Keratinocyte (primary cell): ENCODE data around the gene AVPR1A. TPM values are rescaled to one million over a fixed set of nuclear protein-coding genes. Genes with fewer than 3 reads are reported as not detected.

Source experiments
- DNase-seq: peaks from one replicate; pipeline ENCODE4 v3.0.0-alpha.2; 2011; ENCODE audit warnings: low read depth, missing footprints, low spot score
- FAIRE-seq: peaks from 2 replicates; lab custom pipeline; 2011; peaks lifted over from hg19 to GRCh38; lab: Jason Lieb, UNC
- H2AFZ ChIP-seq: 2 replicates; pipeline ENCODE4 v1.6.0; 2012; ENCODE audit warnings: low read length, control low read depth, inconsistent platforms; ENCODE audit not compliant: control insufficient read depth
- H3K27ac ChIP-seq: 2 replicates; pipeline ENCODE4 v1.5.1; 2011; ENCODE audit warnings: low read length; ENCODE audit not compliant: control insufficient read depth, insufficient read depth
- H3K27me3 ChIP-seq: 3 replicates; pipeline ENCODE4 v1.6.0; 2011; ENCODE audit warnings: low read length; ENCODE audit not compliant: control insufficient read depth, insufficient read depth; ENCODE audit errors: extremely low read depth
- H3K36me3 ChIP-seq, 2 experiments: 2 replicates in 1 of 2; 3 replicates in 1 of 2; pipeline ENCODE4 v1.5.1; 2011; ENCODE audit warnings: low read length in 2 of 2, mild to moderate bottlenecking in 1 of 2; ENCODE audit not compliant: control insufficient read depth in 2 of 2, insufficient read depth in 2 of 2; ENCODE audit errors: extremely low read depth in 1 of 2
- H3K4me1 ChIP-seq: 3 replicates; pipeline ENCODE4 v1.5.1; 2011; ENCODE audit warnings: low read length; ENCODE audit not compliant: control insufficient read depth, insufficient read depth; ENCODE audit errors: extremely low read depth
- H3K4me2 ChIP-seq: 3 replicates; pipeline ENCODE4 v1.6.0; 2011; ENCODE audit warnings: low read depth, low read length; ENCODE audit not compliant: control insufficient read depth, insufficient read depth; ENCODE audit errors: extremely low read depth
- H3K4me3 ChIP-seq, 3 experiments: fragments of 200-600 bp in 1 of 3; sonication (generic) in 1 of 3; 2 replicates in 2 of 3; 3 replicates in 1 of 3; pipeline ENCODE4 v1.5.1; 2011 to 2016; ENCODE audit warnings: low read length in 3 of 3, mild to moderate bottlenecking in 3 of 3, control low read depth in 2 of 3, inconsistent platforms in 1 of 3, low read depth in 1 of 3, mixed read lengths in 1 of 3, mixed run types in 1 of 3, moderate library complexity in 1 of 3; ENCODE audit not compliant: control insufficient read depth in 2 of 3, insufficient read depth in 2 of 3; ENCODE audit errors: extremely low read depth in 1 of 3
- H3K79me2 ChIP-seq: 2 replicates; pipeline ENCODE4 v1.6.0; 2012; ENCODE audit warnings: low read length; ENCODE audit not compliant: control insufficient read depth, insufficient read depth
- H3K9ac ChIP-seq: 3 replicates; pipeline ENCODE4 v1.6.0; 2011; ENCODE audit warnings: low read length; ENCODE audit not compliant: control insufficient read depth, insufficient read depth; ENCODE audit errors: extremely low read depth
- H3K9me1 ChIP-seq: 3 replicates; pipeline ENCODE4 v1.6.0; 2011; ENCODE audit warnings: low read length; ENCODE audit not compliant: control insufficient read depth, insufficient read depth; ENCODE audit errors: extremely low read depth
- H3K9me3 ChIP-seq: 2 replicates; pipeline ENCODE4 v1.5.1; 2012; ENCODE audit warnings: low read depth, low read length; ENCODE audit not compliant: control insufficient read depth
- H4K20me1 ChIP-seq: 3 replicates; pipeline ENCODE4 v1.6.0; 2011; ENCODE audit warnings: low read length; ENCODE audit not compliant: control insufficient read depth, insufficient read depth; ENCODE audit errors: extremely low read depth
- EZH2 ChIP-seq: IDR thresholded peaks from one replicate; pipeline ENCODE4 v1.6.1; 2012; ENCODE audit warnings: inconsistent platforms, mild to moderate bottlenecking, low read length, moderate library complexity
- dilution Hi-C: fragments of 300-500 bp; cut with MboI; formaldehyde crosslinking; loops from one replicate; pipeline ENCODE4 v1.7.0; 2020; ENCODE audit warnings: low sequenced_read_pairs; ENCODE audit not compliant: extremely low pct_ligation_motif_present
- polyA plus RNA-seq, 5 experiments: library from polyadenylated mRNA; depleted of rRNA in 3 of 5; stranded (reverse) in 3 of 5; stranded (forward) in 1 of 5; unstranded in 1 of 5; fragments of >200 nt; gene quantifications; 1 replicate in 1 of 5; 2 replicates in 3 of 5; 3 replicates in 1 of 5; pipeline versions ENCODE4 v1.2.1 to v1.2.3, GENCODE V29; 2011 to 2012; ENCODE audit warnings: missing spikeins in 2 of 5, low read depth in 1 of 5, low replicate concordance in 1 of 5
- TF ChIP-seq, protein P1 (sequence below), 3 experiments: IDR thresholded peaks in 1 of 3; conservative IDR thresholded peaks in 1 of 3; optimal IDR thresholded peaks in 1 of 3; 2 replicates in 2 of 3; 3 replicates in 1 of 3; pipeline versions ENCODE3 to v1.5.1; 2011; ENCODE audit warnings: low read length in 3 of 3, mild to moderate bottlenecking in 3 of 3, moderate library complexity in 2 of 3, control low read depth in 1 of 3, inconsistent platforms in 1 of 3; ENCODE audit not compliant: insufficient read depth in 2 of 3; ENCODE audit errors: extremely low read depth in 1 of 3

AVPR1A gene
- polyA plus RNA-seq, 1 donor (not counting 4 experiments of a cell fraction or from before 2014, with no cell fraction given), result not detected

GRCh38 chr12:63124778-63125177 is 26.2 kb downstream of the AVPR1A start:
- dilution Hi-C loops, result no loop called here
- no peaks in the 10 kb centered on the region for H3K27me3 ChIP-seq

GRCh38 chr12:63103494-63104131 is 47.4 kb downstream of the AVPR1A start:
- H2AFZ ChIP-seq, result no peak overlapping the region
- no peaks in the 10 kb centered on the region for H3K9me1 ChIP-seq
- DNase-seq (no peak), FAIRE-seq (peak; percentile 17)
- dilution Hi-C loops, result no loop called here
- no peak overlapping the region for H3K4me3 ChIP-seq
- no peaks in the 10 kb centered on the region for H3K27me3 ChIP-seq
- no peaks in the 10 kb centered on the region for H3K9me3 ChIP-seq
- H3K27ac ChIP-seq, result no peak overlapping the region
- no peak overlapping the region for H3K9ac ChIP-seq
- no peak for TF ChIP-seq EZH2
- TF ChIP-seq, protein P1, sequence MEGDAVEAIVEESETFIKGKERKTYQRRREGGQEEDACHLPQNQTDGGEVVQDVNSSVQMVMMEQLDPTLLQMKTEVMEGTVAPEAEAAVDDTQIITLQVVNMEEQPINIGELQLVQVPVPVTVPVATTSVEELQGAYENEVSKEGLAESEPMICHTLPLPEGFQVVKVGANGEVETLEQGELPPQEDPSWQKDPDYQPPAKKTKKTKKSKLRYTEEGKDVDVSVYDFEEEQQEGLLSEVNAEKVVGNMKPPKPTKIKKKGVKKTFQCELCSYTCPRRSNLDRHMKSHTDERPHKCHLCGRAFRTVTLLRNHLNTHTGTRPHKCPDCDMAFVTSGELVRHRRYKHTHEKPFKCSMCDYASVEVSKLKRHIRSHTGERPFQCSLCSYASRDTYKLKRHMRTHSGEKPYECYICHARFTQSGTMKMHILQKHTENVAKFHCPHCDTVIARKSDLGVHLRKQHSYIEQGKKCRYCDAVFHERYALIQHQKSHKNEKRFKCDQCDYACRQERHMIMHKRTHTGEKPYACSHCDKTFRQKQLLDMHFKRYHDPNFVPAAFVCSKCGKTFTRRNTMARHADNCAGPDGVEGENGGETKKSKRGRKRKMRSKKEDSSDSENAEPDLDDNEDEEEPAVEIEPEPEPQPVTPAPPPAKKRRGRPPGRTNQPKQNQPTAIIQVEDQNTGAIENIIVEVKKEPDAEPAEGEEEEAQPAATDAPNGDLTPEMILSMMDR (optimal IDR thresholded peaks at IDR 0.05 in 1 of 3, IDR thresholded peaks at IDR 0.05 in 1 of 3, conservative IDR thresholded peaks at IDR 0.05 in 1 of 3; ENCODE audit: extremely low read depth in 1 of 3, insufficient read depth in 2 of 3, low read length in 3 of 3), result peak in 2 of 3 experiments; percentile 60 to 66
- H3K4me1 ChIP-seq, result peaks cover 3% of the 10 kb centered on the region
- H4K20me1 ChIP-seq, result no peaks in the 10 kb centered on the region
- no peaks in the 10 kb centered on the region for H3K36me3 ChIP-seq
- H3K79me2 ChIP-seq, result no peaks in the 10 kb centered on the region
- H3K4me2 ChIP-seq, result no peak overlapping the region

More at GRCh38 chr12:63124778-63125177, 26.2 kb downstream of the AVPR1A start:
- Histone ChIP-seq H4K20me1 (no peaks in the 10 kb centered on the region), H3K4me2 (no peak overlapping the region), H3K4me1 (no peaks in the 10 kb centered on the region), H3K27ac (no peak overlapping the region), H3K36me3 (no peaks in the 10 kb centered on the region), H3K9ac (no peak overlapping the region), H2AFZ (no peak overlapping the region), H3K4me3 (no peak overlapping the region), H3K79me2 (no peaks in the 10 kb centered on the region), H3K9me1 (no peaks in the 10 kb centered on the region), H3K9me3 (no peaks in the 10 kb centered on the region)
- FAIRE-seq (no peak), DNase-seq (no peak)
- TF ChIP-seq, protein P1 (optimal IDR thresholded peaks at IDR 0.05 in 1 of 3, IDR thresholded peaks at IDR 0.05 in 1 of 3, conservative IDR thresholded peaks at IDR 0.05 in 1 of 3; ENCODE audit: extremely low read depth in 1 of 3, insufficient read depth in 2 of 3, low read length in 3 of 3), result no peak
- no peak for TF ChIP-seq EZH2
